ENCODE data around the gene EIF1.
"Not testable (repeated sequence)": the region's sequence is repeated elsewhere in the genome, so short reads cannot be mapped to it uniquely, and the experiment has no call there.

Gene EIF1

GRCh38 chr17:41700843-41701242 is 12.2 kb downstream of the EIF1 start:
- not testable (repeated sequence) for DNase-seq (ENCODE audit: low spot score)

GRCh38 chr17:41702712-41703111 is 14.0 kb downstream of the EIF1 start:
- no peak for DNase-seq (ENCODE audit: low spot score)

- no peak for DNase-seq (ENCODE audit: low spot score)
Measured at GRCh38 chr17:41705271-41705991, 16.7 kb downstream of the EIF1 start.

GRCh38 chr17:41707803-41708669 is 19.4 kb downstream of the EIF1 start:
- DNase-seq (ENCODE audit: low spot score): no peak

GRCh38 chr17:41710472-41711090 is 21.9 kb downstream of the EIF1 start:
- DNase-seq (ENCODE audit: low spot score): no peak

- no peak for DNase-seq (ENCODE audit: low spot score)
Measured at GRCh38 chr17:41711669-41712400, 23.1 kb downstream of the EIF1 start, which contains the start of gene GAST. GAST (plus strand) TSS chr17:41712331; CDS start chr17:41715437, 3,106 bp downstream.

GRCh38 chr17:41717408-41718286 is 29.0 kb downstream of the EIF1 start:
- no peak for DNase-seq (ENCODE audit: low spot score)

- DNase-seq (ENCODE audit: low spot score): no peak
Measured at GRCh38 chr17:41718287-41718645, 29.6 kb downstream of the EIF1 start.

GRCh38 chr17:41722231-41722630 is 33.5 kb downstream of the EIF1 start:
- DNase-seq (ENCODE audit: low spot score): no peak

- no peak for DNase-seq (ENCODE audit: low spot score)
Measured at GRCh38 chr17:41723801-41724475, 35.3 kb downstream of the EIF1 start.

GRCh38 chr17:41724476-41725050 is 35.9 kb downstream of the EIF1 start:
- no peak for DNase-seq (ENCODE audit: low spot score)

- no peak for DNase-seq (ENCODE audit: low spot score)
Measured at GRCh38 chr17:41725134-41725533, 36.4 kb downstream of the EIF1 start.

GRCh38 chr17:41728056-41728455 is 39.4 kb downstream of the EIF1 start:
- DNase-seq (ENCODE audit: low spot score): no peak

GRCh38 chr17:41730479-41730878 is 41.8 kb downstream of the EIF1 start:
- DNase-seq (ENCODE audit: low spot score): no peak

GRCh38 chr17:41731836-41732235 is 43.2 kb downstream of the EIF1 start:
- DNase-seq (ENCODE audit: low spot score): no peak

GRCh38 chr17:41733348-41734138 is 44.9 kb downstream of the EIF1 start:
- no peak for DNase-seq (ENCODE audit: low spot score)

GRCh38 chr17:41734139-41734948 is 45.7 kb downstream of the EIF1 start, which contains the start of gene HAP1:
HAP1 (minus strand) TSS chr17:41734643; CDS start chr17:41734634, 9 bp downstream.
- DNase-seq (ENCODE audit: low spot score): no peak

GRCh38 chr17:41734949-41735313 is 46.2 kb downstream of the EIF1 start:
- DNase-seq (ENCODE audit: low spot score): no peak
